A673 (cell line): ENCODE results near the gene ZNF827. TPM values are rescaled to one million over a fixed set of nuclear protein-coding genes. Genes with fewer than 3 reads are reported as not detected.

Experiments
- BruUV-seq: library from RNA; stranded (reverse); fragments of 400-500 nt; replicated peaks from 2 replicates; lab custom pipeline; 2021; lab: Mats Ljungman, UMichigan
- CTCF ChIA-PET: fragments of 300-600 bp; sonication (Branson Sonifier 250); formaldehyde crosslinking; loops from one replicate; lab custom pipeline; 2022; ENCODE audit warnings: antibody characterized with exemption; lab: Charles Lee
- POLR2A ChIA-PET: fragments of 300-600 bp; sonication (Branson Sonifier 250); formaldehyde crosslinking; loops from one replicate; lab custom pipeline; 2022; ENCODE audit warnings: antibody characterized with exemption; ENCODE audit not compliant: low non-redundant PET; lab: Charles Lee
- DNase-seq: peaks from one replicate; pipeline ENCODE4 v3.0.0-alpha.2; 2015; ENCODE audit warnings: low spot score
- H3K27ac ChIP-seq: fragments of 200-600 bp; sonication (generic); 2 replicates; pipeline ENCODE4 v1.5.1; 2016; ENCODE audit warnings: mixed run types, low read depth, mild to moderate bottlenecking, mixed read lengths, antibody characterized with exemption, low read length; ENCODE audit not compliant: poor library complexity, severe bottlenecking
- H3K27me3 ChIP-seq: fragments of 200-600 bp; sonication (generic); replicated peaks from 2 replicates; pipeline ENCODE4 v1.6.1; 2017; ENCODE audit warnings: mixed run types, low read depth, mild to moderate bottlenecking, mixed read lengths, antibody characterized with exemption, low read length; ENCODE audit not compliant: insufficient read depth, poor library complexity
- H3K36me3 ChIP-seq: fragments of 200-600 bp; sonication (generic); 2 replicates; pipeline ENCODE4 v1.6.1; 2016; ENCODE audit warnings: mixed run types, mild to moderate bottlenecking, mixed read lengths, antibody characterized with exemption, low read length; ENCODE audit not compliant: insufficient read depth, poor library complexity, severe bottlenecking
- H3K4me1 ChIP-seq: fragments of 200-600 bp; sonication (generic); 2 replicates; pipeline ENCODE4 v1.6.1; 2017; ENCODE audit warnings: mixed run types, mild to moderate bottlenecking, mixed read lengths, antibody characterized with exemption, low read length; ENCODE audit not compliant: insufficient read depth, poor library complexity, severe bottlenecking
- H3K4me3 ChIP-seq: fragments of 200-600 bp; sonication (generic); 2 replicates; pipeline ENCODE4 v1.5.1; 2016; ENCODE audit warnings: low read depth, mixed run types, mild to moderate bottlenecking, mixed read lengths, low read length; ENCODE audit not compliant: poor library complexity, severe bottlenecking
- H3K9me3 ChIP-seq: fragments of 200-600 bp; sonication (generic); 2 replicates; pipeline ENCODE4 v1.6.1; 2016; ENCODE audit warnings: mixed run types, low read depth, mild to moderate bottlenecking, mixed read lengths, antibody characterized with exemption, low read length; ENCODE audit not compliant: poor library complexity, severe bottlenecking
- EZH2 ChIP-seq: fragments of 200-600 bp; sonication (generic); IDR thresholded peaks from 2 replicates; pipeline ENCODE4 v1.6.1; 2017; ENCODE audit warnings: borderline replicate concordance, low read depth, mild to moderate bottlenecking, mixed read lengths, antibody characterized with exemption, low read length; ENCODE audit not compliant: poor library complexity, severe bottlenecking
- intact Hi-C: fragments of 100-400 bp; cut with micrococcal nuclease; formaldehyde crosslinking; loops from one replicate; pipeline ENCODE4 v1.10.0; 2022; ENCODE audit not compliant: unreplicated experiment
- total RNA-seq: library from RNA; stranded (reverse); gene quantifications from 2 replicates; pipeline ENCODE4 v1.2.3, GENCODE V29; 2021
- TF ChIP-seq, protein P1 (sequence below): fragments of 300-800, 200-600 bp; sonication (generic); conservative IDR thresholded peaks from 2 replicates; pipeline ENCODE4 v1.5.1; 2017; ENCODE audit warnings: low read depth, mild to moderate bottlenecking, antibody characterized with exemption, low read length, moderate library complexity, mixed read lengths

The ZNF827 gene
- total RNA-seq, 1 experiment from 2014 or later = 20.0 TPM

DNA sequence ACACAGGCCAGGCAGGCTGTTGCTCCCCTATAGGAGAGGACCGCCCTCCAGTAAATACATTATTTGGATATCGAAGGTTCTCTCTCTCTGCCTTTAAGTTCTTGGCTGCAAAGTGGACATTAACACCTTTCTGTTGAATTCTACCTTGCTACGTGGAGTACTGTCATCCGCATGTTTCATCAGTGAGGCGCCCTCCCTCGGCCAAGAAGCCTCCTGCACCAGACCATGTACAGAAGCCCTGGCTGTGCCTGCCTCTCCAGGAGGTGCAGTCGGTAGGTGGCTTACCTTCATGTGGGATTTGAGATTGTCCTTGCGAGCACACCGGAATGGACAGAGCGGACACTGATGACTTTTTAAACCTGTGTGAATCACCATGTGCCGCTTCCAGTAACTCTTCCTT lies 46.7 kb downstream of the ZNF827 start:
- intact Hi-C loops = no loop called here
- no TSS peak for BruUV-seq
- no peak for DNase-seq
- no peaks in the 10 kb centered on the region for H3K27me3 ChIP-seq
- no peaks in the 10 kb centered on the region for H3K36me3 ChIP-seq
- ChIA-PET POLR2A (no interaction called here), CTCF (no interaction called here)
- peaks cover 49% of the 10 kb centered on the region for H3K4me1 ChIP-seq
- H3K27ac ChIP-seq = no peak overlapping the region
- H3K4me3 ChIP-seq = no peak overlapping the region
- no peaks in the 10 kb centered on the region for H3K9me3 ChIP-seq
- TF ChIP-seq, protein P1, sequence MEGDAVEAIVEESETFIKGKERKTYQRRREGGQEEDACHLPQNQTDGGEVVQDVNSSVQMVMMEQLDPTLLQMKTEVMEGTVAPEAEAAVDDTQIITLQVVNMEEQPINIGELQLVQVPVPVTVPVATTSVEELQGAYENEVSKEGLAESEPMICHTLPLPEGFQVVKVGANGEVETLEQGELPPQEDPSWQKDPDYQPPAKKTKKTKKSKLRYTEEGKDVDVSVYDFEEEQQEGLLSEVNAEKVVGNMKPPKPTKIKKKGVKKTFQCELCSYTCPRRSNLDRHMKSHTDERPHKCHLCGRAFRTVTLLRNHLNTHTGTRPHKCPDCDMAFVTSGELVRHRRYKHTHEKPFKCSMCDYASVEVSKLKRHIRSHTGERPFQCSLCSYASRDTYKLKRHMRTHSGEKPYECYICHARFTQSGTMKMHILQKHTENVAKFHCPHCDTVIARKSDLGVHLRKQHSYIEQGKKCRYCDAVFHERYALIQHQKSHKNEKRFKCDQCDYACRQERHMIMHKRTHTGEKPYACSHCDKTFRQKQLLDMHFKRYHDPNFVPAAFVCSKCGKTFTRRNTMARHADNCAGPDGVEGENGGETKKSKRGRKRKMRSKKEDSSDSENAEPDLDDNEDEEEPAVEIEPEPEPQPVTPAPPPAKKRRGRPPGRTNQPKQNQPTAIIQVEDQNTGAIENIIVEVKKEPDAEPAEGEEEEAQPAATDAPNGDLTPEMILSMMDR = no peak
- no peak for TF ChIP-seq EZH2

DNA sequence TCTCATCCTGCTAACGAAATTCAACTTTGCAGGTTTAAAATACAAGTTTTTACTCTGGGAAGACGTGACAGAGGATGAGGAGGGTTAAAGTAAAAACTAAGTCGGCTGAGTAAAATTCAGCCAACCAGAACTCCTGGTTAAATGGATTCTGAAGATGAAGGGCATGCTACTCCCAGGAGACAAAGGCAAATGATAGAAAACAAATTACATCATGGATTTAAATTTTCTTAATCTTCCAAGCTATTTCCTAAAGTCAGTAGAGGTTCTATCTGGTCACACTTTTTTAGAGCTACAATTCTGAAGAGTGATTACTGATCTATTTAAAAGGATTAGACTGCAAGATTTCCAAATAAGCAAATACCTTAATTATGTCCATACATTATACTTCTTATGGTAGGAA lies 47.9 kb downstream of the ZNF827 start:
- no peak overlapping the region for H3K4me3 ChIP-seq
- H3K9me3 ChIP-seq = no peaks in the 10 kb centered on the region
- CTCF ChIA-PET = no interaction called here
- intact Hi-C loops = no loop called here
- DNase-seq = peak; percentile 65
- TF ChIP-seq, protein P1 = no peak
- no peak for TF ChIP-seq EZH2
- H3K27me3 ChIP-seq = no peaks in the 10 kb centered on the region
- no peak overlapping the region for H3K27ac ChIP-seq
- H3K4me1 ChIP-seq = peaks cover 50% of the 10 kb centered on the region
- POLR2A ChIA-PET = no interaction called here
- no TSS peak for BruUV-seq
- H3K36me3 ChIP-seq = no peaks in the 10 kb centered on the region

DNA sequence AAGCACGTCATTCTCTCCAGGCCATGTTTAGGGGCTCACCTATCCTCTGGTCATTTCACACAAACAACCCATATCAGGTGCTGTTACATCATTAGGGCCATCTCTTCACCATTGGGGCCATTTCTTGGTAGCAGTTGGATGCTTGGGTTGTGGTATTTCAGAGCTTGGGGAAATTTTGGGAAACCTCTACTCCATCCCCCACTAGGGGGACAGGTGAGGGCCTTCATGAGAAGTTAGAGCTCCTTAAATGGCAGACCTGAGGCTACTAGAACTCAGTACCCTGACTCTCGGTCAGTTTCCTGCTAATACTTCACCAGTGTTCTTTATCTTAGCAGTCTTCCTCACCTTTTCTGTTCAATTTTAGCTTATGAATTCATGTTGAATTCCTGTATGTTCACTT lies 50.2 kb downstream of the ZNF827 start:
- Histone ChIP-seq H3K27ac (no peak overlapping the region), H3K4me1 (peaks cover 31% of the 10 kb centered on the region), H3K27me3 (no peaks in the 10 kb centered on the region), H3K36me3 (no peaks in the 10 kb centered on the region), H3K4me3 (no peak overlapping the region), H3K9me3 (no peaks in the 10 kb centered on the region)
- no peak for TF ChIP-seq EZH2
- TF ChIP-seq, protein P1 = 0 out of 2 replicates have a peak, but pooled peaks have one; percentile 10
- CTCF ChIA-PET = interaction anchor here (0.5 kb wide), 1 partner anchor 1637 kb away, joined by 5 read pairs; no protein-coding TSS in a partner anchor
- intact Hi-C loops = no loop called here
- BruUV-seq = no TSS peak
- DNase-seq = no peak
- POLR2A ChIA-PET = no interaction called here
